Neuronal stem cell (in vitro differentiated cells): ENCODE data around the gene BLCAP.

Source experiments
- DNase-seq: peaks from one replicate; pipeline ENCODE4 v3.0.0-alpha.2; 2013; ENCODE audit warnings: low spot score
- H2AFZ ChIP-seq: one replicate; pipeline ENCODE4 v1.6.1; 2013; ENCODE audit warnings: mild to moderate bottlenecking, low read length, inconsistent platforms
- H2AK5ac ChIP-seq: 2 replicates; pipeline ENCODE4 v1.6.1; 2013; ENCODE audit warnings: low read depth, mild to moderate bottlenecking, inconsistent platforms, low read length, moderate library complexity, mixed read lengths
- H2BK120ac ChIP-seq: 2 replicates; pipeline ENCODE4 v1.6.1; 2013; ENCODE audit warnings: low read depth, mild to moderate bottlenecking, inconsistent platforms, low read length, moderate library complexity, mixed read lengths
- H2BK12ac ChIP-seq: one replicate; pipeline ENCODE4 v1.6.1; 2013; ENCODE audit warnings: low read length, inconsistent platforms
- H2BK15ac ChIP-seq: 2 replicates; pipeline ENCODE4 v1.6.1; 2013; ENCODE audit warnings: mild to moderate bottlenecking, low read length, inconsistent platforms, mixed read lengths
- H2BK5ac ChIP-seq: one replicate; pipeline ENCODE4 v1.6.1; 2013; ENCODE audit warnings: inconsistent platforms, mild to moderate bottlenecking, low read length, moderate library complexity
- H3K14ac ChIP-seq: one replicate; pipeline ENCODE4 v1.6.1; 2013; ENCODE audit warnings: low read length, inconsistent platforms
- H3K18ac ChIP-seq: 2 replicates; pipeline ENCODE4 v1.6.1; 2013; ENCODE audit warnings: low read length, inconsistent platforms
- H3K23ac ChIP-seq: 2 replicates; pipeline ENCODE4 v1.6.1; 2013; ENCODE audit warnings: low read depth, mild to moderate bottlenecking, mixed read lengths, low read length, inconsistent platforms; ENCODE audit not compliant: poor library complexity
- H3K27ac ChIP-seq: replicated peaks from 3 replicates; pipeline ENCODE4 v1.5.1; 2013; ENCODE audit warnings: low read length, inconsistent platforms
- H3K27me3 ChIP-seq, 3 experiments: 2 replicates each; pipeline ENCODE4 v1.6.1; 2013; ENCODE audit warnings: low read length in 3 of 3, mild to moderate bottlenecking in 2 of 3, inconsistent platforms in 1 of 3, low read depth in 1 of 3, mixed read lengths in 1 of 3, moderate library complexity in 1 of 3; ENCODE audit not compliant: control insufficient read depth in 3 of 3, insufficient read depth in 3 of 3
- H3K36me3 ChIP-seq, 2 donors: replicated peaks in 1 of 2; 2 replicates each; pipeline ENCODE4 v1.6.1; 2013; ENCODE audit warnings: low read length in 2 of 2; ENCODE audit not compliant: control insufficient read depth in 2 of 2, insufficient read depth in 2 of 2
- H3K4ac ChIP-seq: 2 replicates; pipeline ENCODE4 v1.6.1; 2013; ENCODE audit warnings: inconsistent platforms, mild to moderate bottlenecking, low read length, moderate library complexity
- H3K4me1 ChIP-seq, 2 donors: 1 replicate in 1 of 2; 2 replicates in 1 of 2; pipeline ENCODE4 v1.6.1; 2013; ENCODE audit warnings: low read length in 2 of 2, low read depth in 1 of 2; ENCODE audit not compliant: control insufficient read depth in 2 of 2, insufficient read depth in 1 of 2
- H3K4me2 ChIP-seq: one replicate; pipeline ENCODE4 v1.6.1; 2013; ENCODE audit warnings: mild to moderate bottlenecking, low read length, inconsistent platforms; ENCODE audit not compliant: insufficient read depth, poor library complexity, severe bottlenecking
- H3K4me3 ChIP-seq, 2 donors: 2 replicates each; pipeline ENCODE4 v1.5.1; 2013; ENCODE audit warnings: low read length in 2 of 2, mild to moderate bottlenecking in 2 of 2, inconsistent platforms in 1 of 2, moderate library complexity in 1 of 2
- H3K79me1 ChIP-seq: one replicate; pipeline ENCODE4 v1.6.1; 2013; ENCODE audit warnings: low read depth, mild to moderate bottlenecking, inconsistent platforms, low read length, moderate library complexity
- H3K9ac ChIP-seq: one replicate; pipeline ENCODE4 v1.6.1; 2013; ENCODE audit warnings: mild to moderate bottlenecking, low read depth, low read length, inconsistent platforms; ENCODE audit not compliant: poor library complexity
- H3K9me3 ChIP-seq, 2 donors: replicated peaks in 1 of 2; 2 replicates each; pipeline versions ENCODE3 to v1.6.1; 2013; ENCODE audit warnings: low read length in 2 of 2, mild to moderate bottlenecking in 2 of 2, inconsistent platforms in 1 of 2, low read depth in 1 of 2, mixed read lengths in 1 of 2, moderate library complexity in 1 of 2; ENCODE audit not compliant: control insufficient read depth in 2 of 2, insufficient read depth in 1 of 2
- H4K8ac ChIP-seq: one replicate; pipeline ENCODE4 v1.6.1; 2013; ENCODE audit warnings: low read depth, mild to moderate bottlenecking, inconsistent platforms, low read length, moderate library complexity
- H4K91ac ChIP-seq: one replicate; pipeline ENCODE4 v1.6.1; 2013; ENCODE audit warnings: low read length, low read depth, mild to moderate bottlenecking, inconsistent platforms; ENCODE audit not compliant: poor library complexity
- WGBS, 2 donors: extraction: QIAGEN DNeasy Blood & Tissue Kit; methylation state at CpG; one replicate each; pipeline ENCODE4 v1.1.7; 2013; ENCODE audit warnings: missing lambda C conversion rate in 2 of 2, mixed read lengths in 1 of 2; ENCODE audit not compliant: insufficient read length in 2 of 2, insufficient replicate concordance in 1 of 2; ENCODE audit errors: extremely low coverage in 2 of 2; 5-methylcytosine and 5-hydroxymethylcytosine counted together

BLCAP gene

GRCh38 chr20:37477041-37477440 is 50.6 kb downstream of the BLCAP start:
- no CpG with 5 or more reads among the region's 3 CpGs for WGBS, 2 donors
- no peak overlapping the region for H2BK15ac ChIP-seq

GRCh38 chr20:37475252-37475651 is 52.4 kb downstream of the BLCAP start:
- H4K8ac ChIP-seq: no peak overlapping the region
- no peaks in the 10 kb centered on the region for H3K36me3 ChIP-seq
- no peak overlapping the region for H2BK120ac ChIP-seq
- H3K27ac ChIP-seq: no peak overlapping the region
- no peak overlapping the region for H2AK5ac ChIP-seq
- no peaks in the 10 kb centered on the region for H3K79me1 ChIP-seq
- no peak overlapping the region for H3K4ac ChIP-seq
- DNase-seq: no peak
- H3K9ac ChIP-seq: no peak overlapping the region
- H2AFZ ChIP-seq: no peak overlapping the region
- H2BK5ac ChIP-seq: no peak overlapping the region
- H3K9me3 ChIP-seq: no peaks in the 10 kb centered on the region
- H2BK12ac ChIP-seq: no peak overlapping the region
- no peak overlapping the region for H3K4me2 ChIP-seq
- no peak overlapping the region for H3K18ac ChIP-seq
- H3K27me3 ChIP-seq: peaks cover 0 to 4% (median 2%) of the 10 kb centered on the region in 3 experiments
- no peak overlapping the region for H3K23ac ChIP-seq
- H3K14ac ChIP-seq: no peak overlapping the region
- peak overlapping the region in 1 of 2 donors; percentile 31 for H3K4me3 ChIP-seq
- no peak overlapping the region for H2BK15ac ChIP-seq
- WGBS, 2 donors: no CpG with 5 or more reads among the region's 5 CpGs
- no peak overlapping the region for H4K91ac ChIP-seq
- peaks cover 0 to 14% of the 10 kb centered on the region in 2 donors for H3K4me1 ChIP-seq

More at GRCh38 chr20:37477041-37477440, 50.6 kb downstream of the BLCAP start:
- Histone ChIP-seq H3K36me3 (no peaks in the 10 kb centered on the region), H3K9ac (no peak overlapping the region), H2BK12ac (no peak overlapping the region), H3K18ac (no peak overlapping the region), H3K4me2 (no peak overlapping the region), H3K9me3 (peaks cover 3 to 9% of the 10 kb centered on the region in 2 donors), H3K4me3 (no peak overlapping the region), H4K91ac (no peak overlapping the region), H2AFZ (no peak overlapping the region), H3K79me1 (no peaks in the 10 kb centered on the region), H3K14ac (no peak overlapping the region), H4K8ac (no peak overlapping the region), H3K23ac (no peak overlapping the region), H3K27me3 (peaks cover 0 to 4% (median 2%) of the 10 kb centered on the region in 3 experiments), H3K4ac (no peak overlapping the region), H2BK120ac (no peak overlapping the region), H3K27ac (no peak overlapping the region), H2AK5ac (no peak overlapping the region), H3K4me1 (peaks cover 0 to 17% of the 10 kb centered on the region in 2 donors), H2BK5ac (no peak overlapping the region)
- no peak for DNase-seq

GRCh38 chr20:37474386-37474785 is 53.3 kb downstream of the BLCAP start:
- Histone ChIP-seq H3K36me3 (no peaks in the 10 kb centered on the region), H2AK5ac (no peak overlapping the region), H4K91ac (no peak overlapping the region), H2BK120ac (no peak overlapping the region), H3K9me3 (no peaks in the 10 kb centered on the region), H3K14ac (no peak overlapping the region), H2BK15ac (no peak overlapping the region), H3K27me3 (peaks cover 0 to 4% (median 2%) of the 10 kb centered on the region in 3 experiments), H3K4me3 (peak overlapping the region in 1 of 2 donors; percentile 11), H2BK5ac (no peak overlapping the region), H2AFZ (no peak overlapping the region), H3K4ac (no peak overlapping the region), H3K4me2 (no peak overlapping the region), H3K18ac (no peak overlapping the region), H3K23ac (no peak overlapping the region), H3K79me1 (no peaks in the 10 kb centered on the region), H4K8ac (no peak overlapping the region), H3K9ac (no peak overlapping the region), H3K4me1 (peaks cover 0 to 14% of the 10 kb centered on the region in 2 donors), H3K27ac (no peak overlapping the region), H2BK12ac (no peak overlapping the region)
- no peak for DNase-seq
- WGBS, 2 donors: no CpG with 5 or more reads among the region's 4 CpGs

GRCh38 chr20:37473249-37474000 is 54.3 kb downstream of the BLCAP start:
- DNase-seq: no peak
- Histone ChIP-seq H4K8ac (no peak overlapping the region), H3K4me3 (no peak overlapping the region)

More at GRCh38 chr20:37473249-37474000, 54.3 kb downstream of the BLCAP start:
- Histone ChIP-seq H3K79me1 (no peaks in the 10 kb centered on the region), H4K91ac (no peak overlapping the region), H2AFZ (no peak overlapping the region), H3K14ac (peak overlapping the region; percentile 67), H3K9me3 (no peaks in the 10 kb centered on the region), H3K23ac (no peak overlapping the region), H2BK15ac (peak overlapping the region; percentile 27), H3K27ac (no peak overlapping the region), H3K18ac (peak overlapping the region; percentile 34), H3K4me1 (peaks cover 0 to 14% of the 10 kb centered on the region in 2 donors), H2AK5ac (peak overlapping the region; percentile 81), H3K9ac (no peak overlapping the region), H2BK5ac (no peak overlapping the region), H2BK12ac (no peak overlapping the region), H3K27me3 (peaks cover 0 to under 1% (median 0%) of the 10 kb centered on the region in 3 experiments), H3K4ac (no peak overlapping the region), H3K4me2 (no peak overlapping the region), H2BK120ac (no peak overlapping the region), H3K36me3 (no peaks in the 10 kb centered on the region)
- no CpG with 5 or more reads among the region's 11 CpGs for WGBS, 2 donors
